GM23338 (cell line): ENCODE data around the gene IL23R. TPM values are rescaled to one million over a fixed set of nuclear protein-coding genes. Genes with fewer than 3 reads are reported as not detected.

Experiments used
- ATAC-seq: fragments of 200-7000 bp; cut with Tn5 transposase; 3 replicates; pipeline ENCODE4 v1.9.1; 2020
- DNase-seq: peaks from one replicate; pipeline ENCODE4 v3.0.0-alpha.2; 2015; ENCODE audit warnings: low spot score
- H2AFZ ChIP-seq: fragments of 200-600 bp; sonication (generic); 2 replicates; pipeline ENCODE4 v1.8.0; 2016; ENCODE audit warnings: antibody characterized with exemption, mild to moderate bottlenecking, moderate library complexity
- H3F3A ChIP-seq: fragments of 200-600 bp; sonication (generic); replicated peaks from 2 replicates; pipeline ENCODE4 v1.8.0; 2017; ENCODE audit warnings: antibody characterized with exemption, mixed run types, low read depth
- H3K27ac ChIP-seq: fragments of 200-600 bp; sonication (generic); 2 replicates; pipeline ENCODE4 v1.6.1; 2016; ENCODE audit warnings: low read depth
- H3K27me3 ChIP-seq: fragments of 200-600 bp; sonication (generic); 2 replicates; pipeline ENCODE4 v1.8.0; 2016; ENCODE audit warnings: mild to moderate bottlenecking, mixed run types, moderate library complexity; ENCODE audit not compliant: insufficient read depth
- H3K36me3 ChIP-seq: fragments of 200-600 bp; sonication (generic); 2 replicates; pipeline ENCODE4 v1.8.0; 2016; ENCODE audit warnings: mild to moderate bottlenecking; ENCODE audit not compliant: insufficient read depth
- H3K4me1 ChIP-seq: fragments of 200-600 bp; sonication (generic); 2 replicates; pipeline ENCODE4 v1.8.0; 2016; ENCODE audit warnings: mild to moderate bottlenecking, moderate library complexity; ENCODE audit not compliant: insufficient read depth
- H3K4me2 ChIP-seq: fragments of 200-600 bp; sonication (generic); 2 replicates; pipeline ENCODE4 v1.7.1; 2017; ENCODE audit warnings: mixed run types
- H3K4me3 ChIP-seq: fragments of 200-600 bp; sonication (generic); 2 replicates; pipeline ENCODE4 v1.6.1; 2016; ENCODE audit warnings: mixed run types
- H3K79me2 ChIP-seq: fragments of 200-600 bp; sonication (generic); replicated peaks from 2 replicates; pipeline ENCODE4 v1.8.0; 2017; ENCODE audit warnings: mild to moderate bottlenecking; ENCODE audit not compliant: insufficient read depth
- H3K9me2 ChIP-seq: fragments of 200-600 bp; sonication (generic); 2 replicates; pipeline ENCODE4 v1.8.0; 2017; ENCODE audit not compliant: insufficient read depth
- H4K20me1 ChIP-seq: fragments of 200-600 bp; sonication (generic); replicated peaks from 2 replicates; pipeline ENCODE4 v1.8.0; 2017; ENCODE audit warnings: mild to moderate bottlenecking; ENCODE audit not compliant: insufficient read depth
- H3K27ac Mint-ChIP-seq: 2 replicates; pipeline ENCODE4 v1.8.0; 2020; ENCODE audit warnings: inconsistent platforms, mild to moderate bottlenecking, moderate library complexity, mixed read lengths
- H3K27me3 Mint-ChIP-seq: 3 replicates; pipeline ENCODE4 v1.8.0; 2022; ENCODE audit warnings: low read depth, mild to moderate bottlenecking, moderate library complexity, mixed read lengths, inconsistent platforms; ENCODE audit not compliant: insufficient read depth, poor library complexity
- H3K36me3 Mint-ChIP-seq: 3 replicates; pipeline ENCODE4 v1.8.0; 2021; ENCODE audit warnings: low read depth, mild to moderate bottlenecking, inconsistent platforms, moderate library complexity, mixed read lengths
- H3K4me1 Mint-ChIP-seq: 3 replicates; pipeline ENCODE4 v1.8.0; 2020; ENCODE audit warnings: mild to moderate bottlenecking, inconsistent platforms, mixed read lengths
- H3K4me3 Mint-ChIP-seq: 3 replicates; pipeline ENCODE4 v1.8.0; 2021; ENCODE audit warnings: moderate library complexity, mild to moderate bottlenecking, inconsistent platforms, mixed read lengths
- H3K9me3 Mint-ChIP-seq: 3 replicates; pipeline ENCODE4 v1.8.0; 2020; ENCODE audit warnings: moderate library complexity, mild to moderate bottlenecking, inconsistent platforms, mixed read lengths
- CREB1 ChIP-seq: fragments of 250-450 bp; sonication (Bioruptor Pico); IDR thresholded peaks from 2 replicates; pipeline ENCODE4 v1.5.0; 2020; ENCODE audit warnings: low read depth, mild to moderate bottlenecking, moderate library complexity
- CTCF ChIP-seq, 2 experiments: fragments of 200-600 bp in 1 of 2; sonication (generic) in 1 of 2; conservative IDR thresholded peaks; 2 replicates each; pipeline versions ENCODE4 v1.5.1 to v1.6.1; 2016 to 2017; ENCODE audit warnings: antibody characterized with exemption in 2 of 2, low read depth in 2 of 2, mild to moderate bottlenecking in 2 of 2, moderate library complexity in 1 of 2
- ETS1 ChIP-seq: IDR thresholded peaks from 2 replicates; pipeline ENCODE4 v1.6.1; 2016; ENCODE audit warnings: antibody characterized with exemption
- EZH2 ChIP-seq: fragments of 200-600 bp; sonication (generic); IDR thresholded peaks from one replicate; pipeline ENCODE4 v1.8.0; 2017; ENCODE audit warnings: antibody characterized with exemption, mild to moderate bottlenecking, low read depth; ENCODE audit not compliant: unreplicated experiment
- EZH2phosphoT487 ChIP-seq: fragments of 200-600 bp; sonication (generic); IDR thresholded peaks from one replicate; pipeline ENCODE4 v1.8.1; 2018; ENCODE audit warnings: antibody characterized with exemption; ENCODE audit not compliant: unreplicated experiment
- JUNB ChIP-seq: IDR thresholded peaks from one replicate; pipeline ENCODE4 v1.6.1; 2016; ENCODE audit warnings: antibody characterized with exemption; ENCODE audit not compliant: unreplicated experiment
- NANOG ChIP-seq: IDR thresholded peaks from 2 replicates; pipeline ENCODE4 v1.6.1; 2016; ENCODE audit warnings: antibody characterized with exemption, borderline replicate concordance
- POLR2AphosphoS5 ChIP-seq: IDR thresholded peaks from 2 replicates; pipeline ENCODE4 v1.6.1; 2016; ENCODE audit warnings: antibody characterized with exemption, low read depth
- REST ChIP-seq: IDR thresholded peaks from one replicate; pipeline ENCODE4 v1.6.1; 2018; ENCODE audit warnings: antibody characterized with exemption; ENCODE audit not compliant: unreplicated experiment
- STAT1 ChIP-seq: IDR thresholded peaks from one replicate; pipeline ENCODE4 v1.6.1; 2016; ENCODE audit warnings: antibody characterized with exemption; ENCODE audit not compliant: unreplicated experiment
- ZNF114 ChIP-seq: fragments of 250-450 bp; sonication (Bioruptor Pico); IDR thresholded peaks from 2 replicates; pipeline ENCODE4 v1.5.0; 2020; ENCODE audit warnings: mild to moderate bottlenecking, moderate library complexity
- ZNF331 ChIP-seq: fragments of 250-450 bp; sonication (Bioruptor Pico); IDR thresholded peaks from 2 replicates; pipeline ENCODE4 v1.5.0; 2020; ENCODE audit warnings: low read depth, mild to moderate bottlenecking, moderate library complexity
- ZNF462 ChIP-seq: fragments of 250-450 bp; sonication (Bioruptor Pico); IDR thresholded peaks from 2 replicates; pipeline ENCODE4 v1.5.0; 2020; ENCODE audit warnings: mild to moderate bottlenecking, moderate library complexity
- polyA plus RNA-seq: library from polyadenylated mRNA; unstranded; fragments of >200 nt; fragmentation: Nextera tagmentation; extraction: Ambion mirVana; gene quantifications from 2 replicates; pipeline ENCODE4 v1.2.1, GENCODE V29; 2016
- total RNA-seq: library from RNA; depleted of rRNA; stranded (reverse); fragments of >200 nt; shearing (Covaris generic); gene quantifications from 2 replicates; pipeline ENCODE4 v1.2.3, GENCODE V29; 2014

Gene IL23R
- total and polyA plus RNA-seq, 2 experiments from 2014 or later, result not detected

GRCh38 chr1:67290236-67290635 lies 124.0 kb downstream of the IL23R start:
- no peaks in the 10 kb centered on the region for H4K20me1 ChIP-seq
- no peaks in the 10 kb centered on the region for H3K36me3 Mint-ChIP-seq
- H3K27ac ChIP-seq, result no peak overlapping the region
- H3K4me1 Mint-ChIP-seq, result no peaks in the 10 kb centered on the region
- ATAC-seq, result no peak
- no peak for DNase-seq
- H3K27me3 Mint-ChIP-seq, result no peaks in the 10 kb centered on the region
- H3K27ac Mint-ChIP-seq, result no peak overlapping the region
- no peaks in the 10 kb centered on the region for H3K9me3 Mint-ChIP-seq
- no peaks in the 10 kb centered on the region for H3F3A ChIP-seq
- H3K79me2 ChIP-seq, result no peaks in the 10 kb centered on the region
- H3K4me3 ChIP-seq, result no peak overlapping the region
- H3K27me3 ChIP-seq, result no peaks in the 10 kb centered on the region
- no peak overlapping the region for H3K4me2 ChIP-seq
- H3K9me2 ChIP-seq, result no peaks in the 10 kb centered on the region
- H2AFZ ChIP-seq, result 0 out of 2 replicates have a peak overlapping the region, but pooled peaks have one; percentile 1
- no peak overlapping the region for H3K4me3 Mint-ChIP-seq
- TF ChIP-seq EZH2 (no peak), STAT1 (no peak), JUNB (no peak), ZNF331 (CRISPR knock-in tag) (no peak), ETS1 (no peak), REST (no peak), ZNF114 (no peak), NANOG (no peak), POLR2AphosphoS5 (no peak), CTCF (conservative IDR thresholded peaks at IDR 0.05; ENCODE audit: low read depth in 2 of 2) (no peak), EZH2phosphoT487 (no peak), ZNF462 (CRISPR knock-in tag) (no peak), CREB1 (CRISPR knock-in tag) (no peak)
- no peaks in the 10 kb centered on the region for H3K36me3 ChIP-seq
- H3K4me1 ChIP-seq, result no peaks in the 10 kb centered on the region
